ENCODE data around the gene SEC63.
"Not testable (repeated sequence)": the region's sequence is repeated elsewhere in the genome, so short reads cannot be mapped to it uniquely, and the experiment has no call there.

Gene SEC63, protein sequence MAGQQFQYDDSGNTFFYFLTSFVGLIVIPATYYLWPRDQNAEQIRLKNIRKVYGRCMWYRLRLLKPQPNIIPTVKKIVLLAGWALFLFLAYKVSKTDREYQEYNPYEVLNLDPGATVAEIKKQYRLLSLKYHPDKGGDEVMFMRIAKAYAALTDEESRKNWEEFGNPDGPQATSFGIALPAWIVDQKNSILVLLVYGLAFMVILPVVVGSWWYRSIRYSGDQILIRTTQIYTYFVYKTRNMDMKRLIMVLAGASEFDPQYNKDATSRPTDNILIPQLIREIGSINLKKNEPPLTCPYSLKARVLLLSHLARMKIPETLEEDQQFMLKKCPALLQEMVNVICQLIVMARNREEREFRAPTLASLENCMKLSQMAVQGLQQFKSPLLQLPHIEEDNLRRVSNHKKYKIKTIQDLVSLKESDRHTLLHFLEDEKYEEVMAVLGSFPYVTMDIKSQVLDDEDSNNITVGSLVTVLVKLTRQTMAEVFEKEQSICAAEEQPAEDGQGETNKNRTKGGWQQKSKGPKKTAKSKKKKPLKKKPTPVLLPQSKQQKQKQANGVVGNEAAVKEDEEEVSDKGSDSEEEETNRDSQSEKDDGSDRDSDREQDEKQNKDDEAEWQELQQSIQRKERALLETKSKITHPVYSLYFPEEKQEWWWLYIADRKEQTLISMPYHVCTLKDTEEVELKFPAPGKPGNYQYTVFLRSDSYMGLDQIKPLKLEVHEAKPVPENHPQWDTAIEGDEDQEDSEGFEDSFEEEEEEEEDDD

DNA sequence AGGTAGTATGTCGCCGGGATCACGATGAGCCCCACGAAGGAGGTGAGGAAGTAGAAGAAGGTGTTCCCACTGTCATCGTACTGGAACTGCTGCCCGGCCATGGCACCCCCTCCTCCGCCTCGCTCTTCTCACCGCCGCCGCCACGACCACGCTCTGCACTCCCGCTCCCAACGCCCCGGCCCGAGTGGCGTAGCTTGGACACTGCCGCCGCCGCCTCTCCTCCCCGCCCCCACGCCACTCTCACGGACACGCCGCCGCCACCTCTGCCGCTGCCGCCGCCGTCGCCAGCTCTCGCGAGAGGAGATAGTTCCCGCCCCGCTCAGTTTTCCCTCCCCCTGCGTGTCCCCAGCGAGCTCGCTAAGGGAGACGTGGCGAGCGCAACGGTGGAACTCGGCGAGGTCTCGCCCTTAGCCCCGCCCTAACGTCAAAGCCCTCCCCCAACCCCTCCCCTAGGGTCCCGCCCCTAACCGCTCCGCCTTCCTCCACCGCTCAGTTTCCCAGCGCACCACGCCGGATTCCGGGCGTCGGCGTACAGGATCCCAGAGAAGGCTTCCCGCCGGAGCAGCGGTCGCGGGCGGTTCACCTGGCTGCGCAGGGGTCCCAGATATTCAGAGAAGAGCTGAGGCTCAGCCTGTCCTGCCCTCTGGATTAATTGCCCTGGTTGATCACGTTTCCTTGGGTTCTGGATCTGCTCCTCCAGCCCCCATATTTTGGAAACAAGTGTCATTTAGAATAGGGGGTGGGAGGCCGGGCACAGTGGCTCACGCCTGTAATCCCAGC, at the start of gene SEC63:
SEC63 (minus strand) TSS at position 300 of the 780 bp plus-strand sequence; CDS start at position 101, 199 bp downstream.
- peak; percentile 61 for DNase-seq

DNA sequence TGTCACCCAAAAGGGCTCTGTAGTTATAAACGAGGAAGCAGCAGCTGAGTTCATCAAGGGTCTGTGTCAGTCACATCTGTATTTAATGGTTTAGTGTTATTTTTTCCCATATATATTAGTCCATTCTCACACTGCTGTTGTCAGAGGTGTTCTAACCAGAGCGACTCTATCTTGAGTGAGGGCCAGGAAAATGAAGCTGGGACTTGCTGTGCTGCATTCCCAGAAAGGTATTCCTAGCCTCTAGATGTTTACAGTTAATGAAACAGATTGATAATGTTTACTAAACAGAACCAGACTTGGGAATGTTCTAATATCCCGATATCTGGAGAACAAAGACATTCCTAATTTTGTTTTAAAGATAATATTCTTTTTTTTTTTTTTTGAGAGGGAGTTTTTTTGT, 48.0 kb upstream of the SEC63 start:
- DNase-seq: no peak

DNA sequence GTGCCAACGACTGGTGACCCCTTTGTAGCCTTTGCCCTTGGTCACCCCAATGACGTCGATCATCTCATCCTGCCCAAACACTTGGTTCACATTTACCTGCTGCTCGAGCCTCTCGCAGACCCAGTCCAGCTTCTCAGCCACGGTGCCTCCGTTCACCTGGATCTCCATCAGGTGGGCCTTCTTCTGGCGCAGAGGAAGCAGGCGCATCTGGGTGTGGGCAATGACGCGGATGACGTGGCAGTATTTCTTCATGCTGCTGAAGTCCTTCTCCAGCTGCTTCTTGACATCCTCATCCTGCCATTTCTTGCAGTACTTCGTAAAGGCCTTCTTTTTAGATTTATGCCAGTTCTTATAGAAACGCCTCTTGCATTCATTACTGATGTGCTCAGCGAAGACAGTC, 46.9 kb upstream of the SEC63 start:
- DNase-seq: no peak

GRCh38 chr6:108002365-108003221, 44.6 kb upstream of the SEC63 start:
- DNase-seq: no peak

DNA sequence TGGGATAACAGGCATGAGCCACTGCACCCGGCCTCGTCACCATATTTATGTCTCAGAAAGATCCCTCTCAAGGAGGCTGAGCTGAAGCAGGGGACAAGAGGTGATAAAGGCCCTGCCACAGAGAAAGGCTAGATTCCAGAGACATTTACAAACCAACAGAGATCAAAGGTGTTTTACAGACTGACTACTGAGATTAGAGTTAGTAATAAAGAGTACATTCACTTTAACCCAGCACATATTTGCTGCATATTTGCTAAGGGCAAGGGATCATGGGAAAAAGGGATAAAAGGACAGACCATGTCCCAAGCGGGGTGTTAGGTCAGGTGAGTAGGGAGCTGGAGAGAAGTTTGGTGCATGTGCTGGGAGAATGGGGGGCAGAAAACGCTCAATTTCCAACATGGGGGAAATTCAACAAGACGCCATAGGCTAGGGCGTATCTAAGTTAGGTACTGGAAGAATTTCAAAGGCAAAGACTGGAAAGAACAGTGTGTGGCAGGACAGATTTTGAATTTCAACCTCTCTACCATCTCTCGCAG, 43.8 kb upstream of the SEC63 start:
- DNase-seq: no peak

DNA sequence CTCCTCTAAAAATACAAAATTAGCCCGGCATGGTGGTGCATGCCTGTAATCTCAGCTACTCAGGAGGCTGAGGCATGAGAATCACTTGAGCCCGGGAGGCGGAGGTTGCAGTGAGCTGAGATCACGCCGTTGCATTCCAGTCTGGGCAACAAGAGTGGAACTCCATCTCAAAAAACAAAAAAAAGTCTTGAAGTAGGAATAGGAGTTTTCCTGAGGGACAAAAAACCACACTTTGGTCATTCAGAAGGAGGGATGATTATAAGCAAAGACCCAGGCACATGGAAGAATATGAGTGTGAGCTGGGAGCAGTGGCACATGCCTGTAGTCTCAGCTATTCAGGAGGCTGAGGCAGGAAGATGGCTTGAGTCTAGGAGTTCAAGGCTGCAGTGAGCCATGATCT, 42.3 kb upstream of the SEC63 start:
- not testable (repeated sequence) for DNase-seq

- no peak for DNase-seq
Observed at GRCh38 chr6:107999341-107999740, 41.3 kb upstream of the SEC63 start.

- DNase-seq: no peak
Observed at GRCh38 chr6:107991772-107992550, 34.0 kb upstream of the SEC63 start.

GRCh38 chr6:107991061-107991460, 33.1 kb upstream of the SEC63 start:
- no peak for DNase-seq

DNA sequence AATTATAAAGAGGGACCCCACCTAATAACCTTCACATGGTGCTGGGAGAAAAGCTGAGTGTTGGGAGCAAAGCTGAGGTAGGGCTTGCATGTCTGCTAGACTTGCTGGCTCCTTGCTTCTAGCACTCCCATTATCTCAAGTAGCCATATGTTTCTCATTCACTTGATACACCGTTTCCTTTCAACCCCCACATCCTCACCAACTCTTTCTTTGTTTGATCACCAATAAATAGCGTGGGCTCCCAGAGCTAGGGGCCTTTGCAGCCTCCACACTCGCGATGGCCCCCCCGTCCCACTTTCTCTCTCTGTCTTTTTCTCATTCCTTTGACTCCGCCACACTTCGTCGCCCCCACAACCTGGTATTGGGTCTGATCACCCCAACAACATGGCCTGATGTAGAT, 32.6 kb upstream of the SEC63 start:
- DNase-seq: not testable (repeated sequence)

DNA sequence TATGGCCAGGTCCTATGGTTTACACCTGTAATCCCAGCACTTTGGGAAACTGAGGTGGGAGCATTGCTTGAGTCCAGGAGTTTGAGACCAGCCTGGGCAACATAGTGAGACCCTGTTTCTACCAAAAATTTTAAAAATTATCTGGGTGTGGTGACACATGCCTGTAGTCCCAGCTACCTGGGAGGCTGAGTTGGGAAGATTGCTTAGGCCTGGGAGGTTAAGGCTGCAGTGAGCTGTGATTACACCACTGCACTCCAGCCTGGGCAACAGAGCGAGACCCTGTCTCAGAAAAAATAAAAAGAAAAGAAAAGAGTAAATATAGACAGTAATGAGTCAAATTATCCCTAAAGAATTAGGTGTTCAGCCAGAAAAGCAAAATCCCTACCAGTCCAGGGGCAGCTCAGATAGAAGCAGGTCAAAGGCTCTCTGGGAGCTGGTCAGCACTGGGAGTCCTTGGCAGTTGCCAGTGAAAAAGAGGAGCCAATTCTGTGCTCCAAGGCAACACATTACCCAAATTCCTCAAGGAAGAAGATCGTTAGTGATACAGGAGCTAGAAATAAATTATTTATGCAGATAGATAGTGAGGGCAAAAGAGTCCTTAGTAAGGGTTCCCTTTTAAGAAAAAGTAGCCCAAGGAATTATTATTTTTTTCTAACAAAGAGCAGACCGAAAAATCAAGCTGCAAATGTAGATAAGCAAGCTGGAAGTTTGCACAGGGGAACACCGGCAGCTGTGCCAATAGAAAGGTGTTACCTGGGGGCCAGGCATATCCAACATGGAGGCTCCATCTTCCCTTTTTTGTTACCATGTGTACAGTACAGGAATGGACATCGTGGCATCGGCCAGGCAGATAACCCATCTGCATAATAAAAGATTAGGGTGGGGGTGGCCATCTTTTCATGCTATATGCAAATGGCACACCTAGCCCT, 31.4 kb upstream of the SEC63 start:
- no peak for DNase-seq

GRCh38 chr6:107988570-107988969, 30.6 kb upstream of the SEC63 start:
- no peak for DNase-seq

DNA sequence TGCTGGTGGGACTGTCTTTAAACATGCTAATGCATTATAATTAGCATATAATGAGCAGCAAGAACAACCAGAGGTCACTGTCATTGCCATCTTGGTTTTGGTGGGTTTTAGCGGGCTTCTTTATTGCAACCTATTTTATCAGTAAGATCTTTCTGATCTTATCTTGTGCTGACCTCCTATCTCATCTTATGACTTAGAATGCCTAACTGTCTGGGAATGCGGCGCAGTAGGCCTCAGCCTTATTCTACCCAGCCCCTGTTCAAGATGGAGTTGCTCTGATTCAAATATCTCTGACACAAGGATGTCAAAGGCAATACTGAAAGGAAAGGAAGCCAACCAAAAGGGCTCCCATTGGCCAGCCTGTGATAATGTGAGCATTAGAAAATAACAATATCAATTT, 29.8 kb upstream of the SEC63 start:
- no peak for DNase-seq

DNA sequence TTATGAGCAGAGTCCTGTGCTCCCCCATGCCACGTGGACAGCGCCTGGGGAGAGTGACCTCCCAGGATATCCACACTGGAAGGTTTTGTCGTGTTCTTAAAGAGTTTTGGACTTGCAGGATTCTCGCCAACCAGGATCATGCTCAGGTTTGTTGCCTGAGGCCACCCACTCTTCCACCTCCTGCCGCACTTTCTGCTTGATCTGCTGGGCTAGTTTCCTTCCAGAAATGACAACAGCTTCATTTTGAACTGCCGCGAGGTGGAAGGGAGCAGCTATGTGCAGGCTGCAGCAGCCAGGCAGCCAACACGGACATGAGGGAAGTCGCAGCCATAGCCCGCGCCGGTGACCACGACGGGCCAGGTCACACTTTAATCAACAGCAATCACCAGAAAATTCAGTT, 27.7 kb upstream of the SEC63 start:
- DNase-seq: no peak

- no peak for DNase-seq
Observed at GRCh38 chr6:107983811-107984210, 25.8 kb upstream of the SEC63 start.

- no peak for DNase-seq
Observed at GRCh38 chr6:107982486-107982885, 24.5 kb upstream of the SEC63 start.

- no peak for DNase-seq
Observed at GRCh38 chr6:107981695-107982094, 23.7 kb upstream of the SEC63 start.

- DNase-seq: no peak
Observed at GRCh38 chr6:107977283-107977682, 19.3 kb upstream of the SEC63 start.

DNA sequence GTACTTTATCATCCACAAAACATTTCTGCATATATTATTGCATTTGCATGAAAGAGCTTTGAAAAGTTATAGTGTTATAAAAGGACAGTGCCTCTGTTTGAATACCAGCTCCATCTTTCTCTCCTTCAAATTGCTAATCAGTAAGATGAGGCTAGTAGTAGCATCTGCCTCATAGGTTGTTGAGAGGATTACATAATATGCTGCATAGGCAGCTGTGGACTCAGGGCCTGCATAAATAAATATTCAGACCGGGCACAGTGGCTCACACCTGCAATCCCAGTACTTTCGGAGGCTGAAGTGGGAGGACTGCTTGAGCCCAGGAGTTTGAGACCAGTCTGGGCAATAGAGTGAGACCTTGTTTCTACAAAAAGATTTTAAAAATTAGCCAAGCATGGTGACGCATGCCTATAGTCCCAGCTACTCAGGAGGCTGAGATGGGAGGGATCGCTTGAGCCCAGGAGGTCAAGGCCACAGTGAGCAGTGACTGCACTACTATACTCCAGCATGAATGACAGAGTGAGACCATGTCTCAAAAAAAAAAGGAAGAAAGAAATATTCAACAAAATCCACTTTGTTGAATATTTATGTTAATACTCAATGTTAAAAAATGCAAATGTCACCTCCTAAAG, 18.3 kb upstream of the SEC63 start:
- no peak for DNase-seq

DNA sequence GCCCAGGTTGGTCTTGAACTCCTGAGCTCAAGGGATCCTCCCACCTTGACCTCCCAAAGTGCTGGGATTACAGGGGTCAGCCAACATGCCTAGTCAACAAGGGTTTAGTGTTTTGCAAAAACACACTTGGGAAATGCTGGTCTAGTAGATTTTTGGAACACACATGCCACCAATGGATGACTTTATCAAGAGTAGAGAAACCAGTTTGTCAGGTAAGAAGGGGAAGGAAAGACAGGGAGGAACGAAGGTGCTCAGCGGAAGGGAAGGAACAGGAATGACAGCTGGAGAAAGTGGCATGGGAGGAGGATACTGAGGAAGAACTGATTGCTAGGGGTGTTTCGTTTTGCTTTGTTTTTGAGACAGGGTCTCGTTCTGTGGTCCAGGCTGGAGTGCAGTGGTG, 15.6 kb upstream of the SEC63 start:
- no peak for DNase-seq
